ENCODE data around the gene RPL3.
A peak's percentile ranks its signal among the peaks of the same experiment; 100 is the strongest.

The RPL3 gene

DNA sequence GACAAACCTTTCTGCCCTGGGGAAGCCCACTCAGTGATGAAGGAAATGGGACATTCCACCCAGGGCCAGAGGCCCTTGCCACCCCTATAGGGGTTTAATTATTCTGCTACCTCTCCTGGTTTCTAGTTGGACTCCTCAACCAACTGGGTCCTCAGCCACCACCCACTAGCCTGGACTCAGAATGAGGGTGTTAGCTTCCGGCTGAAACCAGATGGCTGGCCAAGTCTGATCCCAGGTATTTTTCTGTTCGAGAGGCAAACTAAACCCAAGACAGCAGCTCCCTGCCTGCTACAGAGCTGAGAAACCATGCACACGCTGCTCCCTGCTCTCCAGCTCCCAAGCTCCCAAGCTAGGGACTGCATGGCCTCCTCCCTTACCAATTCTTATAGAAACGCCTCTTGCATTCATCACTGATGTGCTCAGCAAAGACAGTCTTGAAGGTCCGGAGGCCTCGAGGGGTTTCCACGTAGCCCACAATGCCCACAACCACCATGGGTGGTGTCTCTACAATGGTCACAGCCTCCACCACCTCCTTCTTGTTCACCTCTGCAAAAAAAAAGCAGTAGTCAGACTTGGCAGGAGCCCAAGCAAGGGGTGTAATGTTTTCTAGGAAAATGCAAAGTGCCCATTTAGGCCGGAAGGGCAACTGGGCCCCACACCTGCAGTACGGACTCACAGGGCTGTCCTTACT, 2.2 kb downstream of the RPL3 start:
- DNase-seq, result no peak

DNA sequence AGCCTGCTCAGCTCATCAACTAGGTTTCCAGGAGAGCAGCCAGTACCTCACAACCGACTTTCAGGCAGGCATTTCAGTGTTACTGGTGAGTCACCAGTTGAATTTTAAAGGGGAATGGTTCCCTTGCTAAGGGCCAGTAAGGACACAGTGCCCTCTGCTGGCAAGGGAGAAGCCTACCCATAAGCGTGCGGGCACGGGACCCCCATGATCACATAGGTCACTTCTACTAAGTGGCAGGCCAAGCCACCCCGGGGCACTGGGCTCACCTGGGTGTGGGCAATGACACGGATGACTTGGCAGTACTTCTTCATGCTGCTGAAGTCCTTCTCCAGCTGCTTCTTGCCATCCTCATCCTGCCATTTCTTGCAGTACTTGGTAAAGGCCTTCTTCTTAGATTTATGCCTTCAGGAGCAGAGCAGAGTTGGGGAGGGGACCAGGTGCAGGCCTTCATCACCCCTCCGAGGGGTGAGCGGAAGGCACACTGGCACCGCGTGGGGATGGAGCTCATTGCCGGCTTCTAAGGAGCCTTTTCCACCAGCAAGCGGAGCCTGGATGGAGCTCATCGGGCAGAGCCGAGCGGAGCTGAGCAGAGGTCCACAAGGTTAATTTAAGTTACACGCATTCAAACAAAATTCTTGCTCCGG, 2.9 kb downstream of the RPL3 start:
- DNase-seq, result peak; percentile 82 to 85

DNA sequence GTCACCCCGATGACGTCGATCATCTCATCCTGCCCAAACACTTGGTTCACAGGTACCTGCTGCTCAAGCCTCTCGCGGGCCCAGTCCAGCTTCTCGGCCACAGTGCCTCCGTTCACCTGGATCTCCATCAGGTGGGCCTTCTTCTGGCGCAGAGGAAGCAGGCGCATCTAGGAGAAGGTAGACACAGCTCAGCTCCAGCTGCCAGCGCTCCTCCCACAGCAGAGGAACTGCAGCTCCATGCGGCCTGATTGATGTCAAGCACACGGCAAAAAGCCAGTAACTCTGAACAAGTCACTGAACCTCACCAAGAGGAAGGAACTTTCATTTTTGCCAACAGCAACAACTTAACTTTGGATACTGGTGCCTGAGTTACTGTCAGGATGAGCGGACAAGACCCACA, 4.0 kb downstream of the RPL3 start:
- no peak for DNase-seq

GRCh38 chr22:39314251-39314971, 5.0 kb downstream of the RPL3 start:
- DNase-seq, result no peak

DNA sequence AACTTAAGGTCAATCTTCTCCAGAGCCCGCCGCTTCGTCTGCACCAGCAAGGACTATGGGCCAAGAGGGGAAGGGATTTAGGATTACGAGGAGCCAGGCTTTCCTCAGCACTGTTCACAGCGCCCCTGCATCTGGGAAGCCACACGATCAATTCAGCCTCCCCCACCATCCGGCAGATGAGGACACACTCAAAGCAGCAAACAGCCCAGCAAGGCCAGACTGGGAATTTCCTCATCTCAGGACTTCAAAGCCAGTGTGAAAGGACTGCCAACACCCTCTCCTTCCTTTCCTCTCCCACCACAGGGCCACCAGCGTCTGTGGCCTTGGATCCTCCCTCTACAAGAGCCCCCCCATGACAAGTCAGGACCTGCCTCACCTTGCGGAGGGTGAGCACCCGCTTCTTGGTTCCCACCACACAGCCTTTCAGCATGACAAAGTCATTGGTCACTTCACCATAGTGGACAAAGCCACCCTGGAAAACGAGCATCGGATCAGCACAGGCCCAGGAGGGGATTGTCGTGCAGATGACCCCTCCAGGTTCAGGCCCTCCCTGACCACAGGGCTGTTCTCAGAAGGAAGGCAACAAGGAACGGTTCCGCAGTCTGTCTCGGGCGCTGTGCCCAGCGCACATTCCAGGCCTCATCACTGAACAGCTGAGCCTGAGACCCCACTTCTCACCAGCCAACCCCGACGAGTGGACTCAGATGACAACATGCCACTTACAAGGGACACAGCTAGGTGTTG, 6.0 kb downstream of the RPL3 start:
- DNase-seq, result no peak

- no peak for DNase-seq
These were observed 7.0 kb downstream of the RPL3 start for GRCh38 chr22:39312410-39312809.

DNA sequence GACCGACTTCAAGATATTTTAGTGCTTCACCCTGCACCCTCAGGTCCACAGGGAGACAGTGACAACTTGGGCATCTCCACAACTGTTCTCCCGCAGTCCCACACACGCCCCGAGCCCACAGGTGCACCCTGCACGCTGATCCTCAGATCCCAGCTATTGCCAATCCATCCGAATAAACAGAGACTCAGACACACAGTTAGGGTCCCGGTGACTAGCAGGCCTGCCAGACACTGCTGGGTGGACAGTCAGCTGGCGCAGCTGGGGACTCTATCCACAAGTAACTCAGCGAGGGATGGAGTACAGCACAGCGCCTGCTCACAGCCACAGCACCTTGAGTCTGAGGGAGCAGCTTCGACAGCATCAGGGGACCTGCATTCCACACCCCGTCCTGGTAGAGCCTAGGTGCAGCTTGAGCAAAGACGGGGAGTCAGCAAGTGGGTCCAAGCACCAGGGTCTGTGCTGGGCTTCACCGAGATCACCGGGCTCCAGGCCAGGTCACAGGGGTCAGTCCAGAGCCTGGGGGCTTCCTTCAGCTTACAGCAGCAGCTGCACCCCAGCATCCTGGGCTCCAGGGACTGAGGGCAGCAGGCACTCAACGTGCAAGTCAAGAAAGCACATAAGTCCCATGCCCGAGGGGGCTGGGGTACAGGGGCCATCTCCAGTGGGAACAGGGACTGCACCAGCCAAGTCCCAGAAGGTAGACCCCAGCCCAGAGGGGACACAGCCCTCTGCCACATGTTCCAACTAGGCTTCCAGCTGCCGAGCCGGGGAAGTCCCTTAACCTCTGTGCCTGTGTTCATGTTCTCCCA, 7.6 kb downstream of the RPL3 start:
- no peak for DNase-seq

GRCh38 chr22:39309881-39310714, 9.3 kb downstream of the RPL3 start:
- DNase-seq, result peak; percentile 29 to 38

- no peak for DNase-seq
These were observed 10.0 kb downstream of the RPL3 start for GRCh38 chr22:39309364-39309861.

DNA sequence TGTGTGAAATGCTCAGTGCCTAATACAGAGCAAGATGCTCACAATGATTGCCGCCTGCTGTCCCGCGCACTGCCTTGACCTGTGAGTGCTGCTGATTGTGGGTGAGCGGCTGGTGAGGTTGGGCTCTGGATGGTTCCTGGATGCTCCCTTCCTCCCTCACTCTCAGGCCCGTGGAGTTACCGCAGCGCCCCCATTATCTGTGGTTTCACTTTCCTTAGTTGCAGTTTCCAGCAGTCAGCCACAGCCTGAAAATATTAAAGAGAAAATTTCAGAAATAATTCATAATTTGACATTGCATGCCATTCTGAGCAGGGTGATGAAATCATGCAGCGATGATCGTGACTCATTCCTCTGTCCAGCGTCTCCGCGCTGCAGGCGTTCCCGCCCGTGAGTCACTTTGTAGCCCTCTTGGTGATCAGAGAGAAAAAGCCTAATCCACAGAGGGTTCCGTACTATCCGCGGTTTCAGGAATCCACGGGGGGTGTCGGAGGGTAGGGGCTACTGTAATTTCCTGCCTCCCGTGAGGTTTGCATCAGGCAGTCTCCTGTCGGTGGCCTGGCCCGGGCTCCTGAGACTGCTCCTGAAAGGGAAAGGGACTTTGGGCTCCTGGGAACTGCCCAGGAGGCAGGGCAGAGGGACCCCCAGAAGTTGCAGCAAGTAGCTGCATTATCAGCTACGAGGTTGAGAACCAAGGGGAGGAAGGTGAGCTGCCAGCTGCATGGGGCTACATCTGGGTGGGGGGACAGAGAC, 10.6 kb downstream of the RPL3 start:
- peak; percentile 79 to 89 for DNase-seq

- DNase-seq, result peak; percentile 36 to 54
These were observed 12.7 kb downstream of the RPL3 start for GRCh38 chr22:39306456-39307361.

DNA sequence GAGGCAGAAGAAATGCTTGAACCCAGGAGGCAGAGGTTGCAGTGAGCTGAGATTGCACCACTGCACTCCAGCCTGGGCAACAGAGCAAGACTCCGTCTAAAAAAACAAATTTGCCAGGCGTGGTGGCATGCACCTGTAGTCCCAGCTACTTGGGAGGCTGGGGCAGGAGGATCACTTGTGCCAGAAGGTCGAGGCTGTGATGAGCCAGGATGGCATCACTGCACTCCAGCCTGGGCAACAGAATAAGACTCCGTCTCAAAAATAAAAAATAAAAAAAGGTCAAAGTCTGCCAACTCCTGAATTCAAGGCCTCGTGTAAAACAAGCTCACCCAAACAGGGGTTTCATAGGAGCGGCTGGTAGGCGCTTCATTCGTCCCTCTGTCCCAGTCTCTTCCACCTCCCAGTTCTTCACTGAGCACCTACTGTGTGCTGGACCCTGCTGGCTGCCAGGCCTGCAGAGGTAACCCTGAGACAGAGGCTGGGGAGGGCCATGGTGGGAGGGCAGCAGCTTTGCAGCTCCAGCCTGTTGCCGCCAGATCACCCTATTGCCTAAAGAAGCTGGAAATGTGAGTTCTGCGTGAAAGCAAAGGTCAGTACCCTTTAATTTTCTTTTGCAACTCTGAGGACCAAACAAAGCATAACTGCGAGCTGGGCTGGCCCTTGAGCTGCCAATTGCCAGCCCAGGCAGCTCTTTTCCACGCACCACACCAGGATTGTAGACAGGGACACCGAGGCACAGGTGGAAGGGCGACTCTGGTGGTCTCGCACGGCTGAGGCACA, 15.3 kb downstream of the RPL3 start:
- no peak for DNase-seq

DNA sequence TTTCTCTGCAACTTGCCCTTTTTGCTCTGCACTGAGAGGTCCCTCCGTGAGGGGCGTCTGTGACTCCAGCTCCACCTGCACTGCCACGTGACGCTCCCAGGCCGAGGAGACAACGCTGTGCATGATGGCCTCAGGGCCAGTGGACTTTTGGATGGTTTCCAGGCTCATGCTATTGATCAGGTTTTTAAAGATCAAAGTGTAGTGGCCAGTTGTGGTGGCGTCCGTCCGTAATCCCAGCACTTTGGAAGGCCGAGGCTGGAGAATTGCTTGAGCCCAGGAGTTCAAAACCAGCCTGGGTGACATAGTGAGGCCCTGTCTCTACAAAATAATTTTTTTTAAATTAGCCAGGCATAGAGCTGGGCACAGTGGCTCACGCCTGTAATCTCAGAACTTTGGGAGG, 16.1 kb downstream of the RPL3 start:
- DNase-seq, result no peak

DNA sequence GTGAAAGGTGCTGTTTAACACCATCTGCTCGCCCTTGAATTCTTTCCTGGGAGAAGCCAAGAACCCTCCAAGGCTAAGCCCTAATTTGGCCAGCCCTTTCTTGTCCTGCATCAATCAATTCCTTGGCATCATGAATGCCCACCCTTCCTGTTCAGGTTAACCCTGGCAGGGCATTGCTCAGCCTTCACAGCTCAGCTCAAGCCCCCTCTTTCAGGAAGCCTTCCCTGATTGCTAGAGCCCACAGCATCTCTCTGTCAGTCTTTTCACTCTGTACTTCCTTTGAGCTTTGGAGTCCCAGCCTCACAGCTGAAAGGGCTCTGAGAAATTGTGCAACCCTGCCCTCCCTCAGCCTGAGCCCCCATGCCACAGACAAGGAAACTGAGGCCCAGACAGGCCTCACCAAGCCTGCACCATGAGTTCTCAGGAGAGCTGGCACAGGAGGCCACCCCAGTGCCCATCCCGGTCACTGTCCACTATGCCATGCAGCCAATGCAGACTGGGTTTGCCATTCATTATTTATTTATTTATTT, 16.9 kb downstream of the RPL3 start:
- DNase-seq, result no peak

DNA sequence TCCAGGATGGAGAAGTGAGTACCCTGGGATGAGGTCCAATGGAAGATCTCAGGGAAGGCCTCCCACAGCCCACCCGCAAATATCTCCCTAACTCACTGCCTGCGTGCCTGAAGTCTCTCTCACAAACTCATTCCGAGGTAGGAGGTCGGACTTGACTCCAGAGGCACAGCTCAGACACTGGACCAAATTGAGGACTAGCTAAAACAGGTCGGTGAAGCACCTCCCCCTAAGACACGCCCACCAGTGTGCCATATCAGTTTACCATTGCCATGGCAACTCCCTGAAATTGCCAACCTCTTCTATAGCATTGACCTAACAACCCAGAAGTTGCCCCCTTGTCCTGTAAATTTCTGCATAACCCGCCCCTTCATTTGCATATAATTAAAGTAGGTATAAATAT, 17.5 kb downstream of the RPL3 start:
- DNase-seq, result no peak

GRCh38 chr22:39301108-39301507, 18.3 kb downstream of the RPL3 start:
- no peak for DNase-seq

- DNase-seq, result peak; percentile 78 to 88
These were observed 19.1 kb downstream of the RPL3 start for GRCh38 chr22:39300186-39300830.

DNA sequence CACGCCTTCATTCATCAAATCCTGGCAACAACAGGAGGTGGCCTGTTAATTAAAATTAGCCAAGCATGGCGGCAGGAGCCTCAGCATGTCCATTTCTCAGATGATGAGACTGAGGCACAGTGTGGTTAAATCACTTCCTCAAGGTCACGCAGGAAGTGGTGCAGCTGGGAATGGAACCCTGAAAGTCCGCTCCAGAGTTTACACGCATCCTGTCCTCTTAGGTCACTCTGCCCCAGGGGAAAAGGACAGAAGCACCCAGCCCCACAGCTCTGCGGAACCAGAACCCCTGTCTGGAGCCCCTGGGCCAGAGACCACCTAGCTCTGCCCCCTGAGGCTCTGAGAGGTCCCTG, 19.6 kb downstream of the RPL3 start:
- peak; percentile 77 to 82 for DNase-seq

Data from inflammatory macrophage (primary cell).